ENCODE data around the gene SLX4IP. TPM values are rescaled to one million over a fixed set of nuclear protein-coding genes. Genes with fewer than 3 reads are reported as not detected.

SLX4IP gene
- polyA plus RNA-seq, 3 donors, result 0.76 to 2.5 (median 1.1) TPM

DNA sequence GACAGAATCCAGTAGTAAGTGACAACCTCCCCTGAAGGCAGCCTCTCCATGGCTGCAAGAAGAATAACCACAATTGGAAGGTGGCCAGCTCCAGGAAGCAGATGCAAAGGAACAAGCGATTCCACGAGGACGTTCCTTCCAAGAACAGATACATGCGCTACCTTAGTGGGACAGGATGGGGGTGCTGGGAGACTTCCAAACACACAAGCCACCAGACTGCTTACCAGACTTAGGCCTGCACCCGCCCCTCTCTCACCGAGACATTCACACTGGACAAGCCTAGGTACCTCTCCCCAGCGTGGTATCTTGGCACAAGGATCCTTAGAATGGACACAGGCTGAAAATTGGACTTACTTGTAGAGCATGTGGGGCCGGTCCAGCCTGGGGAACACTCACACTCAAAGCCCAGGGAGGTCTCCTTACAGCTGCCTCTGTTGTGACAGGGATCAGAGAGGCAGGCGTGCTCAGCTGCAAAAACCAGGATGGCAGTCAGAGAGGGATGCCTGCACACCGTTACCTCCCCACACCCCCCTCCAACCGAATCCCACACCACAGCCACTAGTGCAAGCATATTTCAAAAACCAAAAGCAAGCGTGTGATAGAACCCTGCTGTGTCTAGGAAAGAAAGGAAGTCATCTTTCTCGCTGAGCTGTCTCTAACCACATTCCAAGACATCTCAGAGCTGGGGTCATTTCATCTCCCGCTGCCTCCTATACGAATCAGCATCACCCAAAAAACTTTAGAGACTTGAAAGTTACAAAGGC lies 216.3 kb downstream of the SLX4IP start:
- H3K27ac Mint-ChIP-seq, result no peak overlapping the region
- peaks cover 0 to 2% (median 0%) of the 10 kb centered on the region in 7 donors for H3K9me3 Mint-ChIP-seq
- Histone ChIP-seq H3K4me3 (replicated peaks in 1 of 3; ENCODE audit: low read depth in 2 of 3, low read length in 3 of 3) (no peak overlapping the region), H3K27ac (ENCODE audit: low read depth in 1 of 2, low read length in 2 of 2) (no peak overlapping the region), H3K4me1 (ENCODE audit: control insufficient read depth in 1 of 2, insufficient read depth in 2 of 2, low read length in 2 of 2) (no peaks in the 10 kb centered on the region), H2AFZ (ENCODE audit: insufficient read depth, low read depth, low read length, poor library complexity, severe bottlenecking) (no peak overlapping the region), H3K36me3 (replicated peaks in 1 of 2; ENCODE audit: control insufficient read depth in 1 of 2, insufficient read depth in 2 of 2, low read length in 2 of 2) (peaks cover 62 to 93% of the 10 kb centered on the region in 2 donors), H3K79me2 (ENCODE audit: insufficient read depth, low read length) (no peaks in the 10 kb centered on the region), H3K4me2 (replicated peaks; ENCODE audit: extremely low read depth, low read length, poor library complexity, severe bottlenecking) (no peak overlapping the region), H3K9ac (ENCODE audit: insufficient read depth, low read length, poor library complexity, severe bottlenecking) (no peak overlapping the region), H3K27me3 (ENCODE audit: control insufficient read depth in 2 of 2, insufficient read depth in 2 of 2, low read length in 2 of 2) (no peaks in the 10 kb centered on the region), H4K20me1 (ENCODE audit: insufficient read depth, low read length) (no peaks in the 10 kb centered on the region), H3K9me3 (replicated peaks in 1 of 2; ENCODE audit: control insufficient read depth in 1 of 2, insufficient read depth in 1 of 2, low read length in 2 of 2) (no peaks in the 10 kb centered on the region)
- H3K27me3 Mint-ChIP-seq (ENCODE audit: low read depth in 3 of 3), result peaks cover 0 to 3% (median 2%) of the 10 kb centered on the region in 3 donors
- H3K36me3 Mint-ChIP-seq, result peaks cover 87 to 93% of the 10 kb centered on the region in 2 donors
- WGBS (ENCODE audit: insufficient coverage), result 94% methylated on average over 2 of the region's 15 CpGs
- intact Hi-C loops (cut with micrococcal nuclease), result no loop called here
- TF ChIP-seq CTCF (IDR thresholded peaks at IDR 0.05), result no peak
- no peak for DNase-seq
- no peak overlapping the region for H3K4me3 Mint-ChIP-seq
- H3K4me1 Mint-ChIP-seq, result no peaks in the 10 kb centered on the region

DNA sequence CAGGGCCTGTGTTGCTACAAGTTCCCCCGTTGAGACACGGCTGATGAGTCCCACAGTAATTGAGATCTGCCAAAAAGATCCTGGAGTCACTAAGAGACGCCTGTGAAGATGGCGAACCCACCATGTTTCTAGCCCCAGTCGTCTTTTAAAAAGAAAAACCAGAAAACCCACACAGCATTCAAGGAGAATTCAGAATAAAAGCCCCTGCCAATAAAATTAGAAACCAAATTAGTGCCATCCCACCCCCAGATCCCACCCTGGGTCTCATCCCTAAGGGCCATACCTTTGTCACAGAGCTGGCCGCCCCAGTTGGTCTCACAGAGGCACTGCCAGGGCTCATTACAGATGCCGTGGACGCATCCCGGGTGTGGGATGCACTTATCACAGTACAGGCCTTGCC lies 217.1 kb downstream of the SLX4IP start:
- 96% methylated on average over 8 of the region's 9 CpGs for WGBS (ENCODE audit: insufficient coverage)
- DNase-seq, result no peak
- peaks cover 0 to 3% (median 2%) of the 10 kb centered on the region in 3 donors for H3K27me3 Mint-ChIP-seq (ENCODE audit: low read depth in 3 of 3)
- TF ChIP-seq CTCF (IDR thresholded peaks at IDR 0.05), result no peak
- no peaks in the 10 kb centered on the region for H3K79me2 ChIP-seq (ENCODE audit: insufficient read depth, low read length)
- H3K4me3 Mint-ChIP-seq, result no peak overlapping the region
- peaks cover 0 to 2% (median 0%) of the 10 kb centered on the region in 7 donors for H3K9me3 Mint-ChIP-seq
- no peaks in the 10 kb centered on the region for H3K27me3 ChIP-seq (ENCODE audit: control insufficient read depth in 2 of 2, insufficient read depth in 2 of 2, low read length in 2 of 2)
- H3K4me3 ChIP-seq (replicated peaks in 1 of 3; ENCODE audit: low read depth in 2 of 3, low read length in 3 of 3), result no peak overlapping the region
- no peaks in the 10 kb centered on the region for H3K4me1 Mint-ChIP-seq
- no peak overlapping the region for H3K27ac ChIP-seq (ENCODE audit: low read depth in 1 of 2, low read length in 2 of 2)
- H3K9ac ChIP-seq (ENCODE audit: insufficient read depth, low read length, poor library complexity, severe bottlenecking), result no peak overlapping the region
- no peak overlapping the region for H2AFZ ChIP-seq (ENCODE audit: insufficient read depth, low read depth, low read length, poor library complexity, severe bottlenecking)
- H3K36me3 Mint-ChIP-seq, result peaks cover 87 to 92% of the 10 kb centered on the region in 2 donors
- intact Hi-C loops (cut with micrococcal nuclease), result no loop called here
- H3K36me3 ChIP-seq (replicated peaks in 1 of 2; ENCODE audit: control insufficient read depth in 1 of 2, insufficient read depth in 2 of 2, low read length in 2 of 2), result peaks cover 62 to 93% of the 10 kb centered on the region in 2 donors
- H3K27ac Mint-ChIP-seq, result no peak overlapping the region
- no peak overlapping the region for H3K4me2 ChIP-seq (replicated peaks; ENCODE audit: extremely low read depth, low read length, poor library complexity, severe bottlenecking)
- no peaks in the 10 kb centered on the region for H4K20me1 ChIP-seq (ENCODE audit: insufficient read depth, low read length)
- H3K4me1 ChIP-seq (ENCODE audit: control insufficient read depth in 1 of 2, insufficient read depth in 2 of 2, low read length in 2 of 2), result no peaks in the 10 kb centered on the region
- no peaks in the 10 kb centered on the region for H3K9me3 ChIP-seq (replicated peaks in 1 of 2; ENCODE audit: control insufficient read depth in 1 of 2, insufficient read depth in 1 of 2, low read length in 2 of 2)

Measured in CD14-positive monocyte (primary cell).